GM12878 (cell line): Measurements from ENCODE around the gene TRIM46. TPM values are rescaled to one million over a fixed set of nuclear protein-coding genes. Genes with fewer than 3 reads are reported as not detected.
A peak's percentile ranks its signal among the peaks of the same experiment; 100 is the strongest.

ENCODE experiments used
- ATAC-seq: fragments of 200-7000 bp; cut with Tn5 transposase; 3 replicates; pipeline ENCODE4 v1.9.1; 2020; ENCODE audit warnings: mild to moderate bottlenecking, moderate library complexity
- BruUV-seq: library from RNA; stranded (reverse); fragments of 400-500 nt; replicated peaks from 2 replicates; lab custom pipeline; 2021; lab: Mats Ljungman, UMichigan
- CTCF ChIA-PET: fragments of 300-600 bp; sonication (Branson Sonifier 250); formaldehyde crosslinking; extraction: SDS; loops from one replicate; lab custom pipeline; 2021; ENCODE audit warnings: inconsistent platforms; lab: Yijun Ruan, JAX
- POLR2A ChIA-PET: fragments of 350-600 bp; formaldehyde crosslinking; extraction: SDS; loops from one replicate; lab custom pipeline; 2021; ENCODE audit warnings: inconsistent platforms; lab: Charles Lee
- RAD21 ChIA-PET: fragments of 300-600 bp; sonication (Branson Sonifier 250); formaldehyde crosslinking; loops from one replicate; lab custom pipeline; 2023; ENCODE audit warnings: antibody characterized with exemption; ENCODE audit not compliant: unreplicated experiment; lab: Charles Lee
- SMC1A ChIA-PET: fragments of 300-600 bp; sonication (Branson Sonifier 250); formaldehyde crosslinking; loops from one replicate; lab custom pipeline; 2023; ENCODE audit not compliant: unreplicated experiment, uncharacterized antibody; lab: Charles Lee
- DNase-seq: peaks from one replicate; pipeline ENCODE4 v3.0.0-alpha.2; 2011; ENCODE audit warnings: low read depth, low spot score
- FAIRE-seq: peaks from 3 replicates; lab custom pipeline; 2011; peaks lifted over from hg19 to GRCh38; lab: Jason Lieb, UNC
- H2AFZ ChIP-seq: 2 replicates; pipeline ENCODE4 v1.6.0; 2011; ENCODE audit warnings: low read depth, low read length, control low read depth; ENCODE audit not compliant: control insufficient read depth
- H3K27ac ChIP-seq: 2 replicates; pipeline ENCODE4 v1.5.1; 2011; ENCODE audit warnings: control low read depth; ENCODE audit not compliant: control insufficient read depth, insufficient read depth
- H3K27me3 ChIP-seq, 2 experiments: replicated peaks in 1 of 2; 2 replicates each; pipeline versions ENCODE4 v1.6.0 to v1.6.1; 2011; ENCODE audit warnings: low read length in 1 of 2; ENCODE audit not compliant: control insufficient read depth in 2 of 2, insufficient read depth in 2 of 2
- H3K36me3 ChIP-seq, 2 experiments: 2 replicates each; pipeline ENCODE4 v1.5.1; 2011; ENCODE audit warnings: low read length in 1 of 2; ENCODE audit not compliant: control insufficient read depth in 2 of 2, insufficient read depth in 2 of 2
- H3K4me1 ChIP-seq: 2 replicates; pipeline ENCODE4 v1.6.1; 2011; ENCODE audit warnings: mild to moderate bottlenecking, low read length, moderate library complexity, mixed read lengths; ENCODE audit not compliant: control insufficient read depth, insufficient read depth
- H3K4me2 ChIP-seq: 2 replicates; pipeline ENCODE4 v1.6.0; 2011; ENCODE audit warnings: control low read depth; ENCODE audit not compliant: control insufficient read depth, insufficient read depth
- H3K4me3 ChIP-seq: fragments of 200-600 bp; sonication (generic); 2 replicates; pipeline ENCODE4 v1.5.1; 2016
- H3K79me2 ChIP-seq: 2 replicates; pipeline ENCODE4 v1.6.0; 2011; ENCODE audit warnings: low read length; ENCODE audit not compliant: control insufficient read depth, insufficient read depth
- H3K9ac ChIP-seq: 2 replicates; pipeline ENCODE4 v1.8.0; 2011; ENCODE audit warnings: low read length, control low read depth, mixed read lengths; ENCODE audit not compliant: control insufficient read depth, insufficient read depth
- H3K9me3 ChIP-seq: replicated peaks from 3 replicates; pipeline ENCODE4 v1.5.1; 2011; ENCODE audit warnings: mild to moderate bottlenecking, low read length; ENCODE audit not compliant: control insufficient read depth, insufficient read depth
- H4K20me1 ChIP-seq: 2 replicates; pipeline ENCODE4 v1.6.0; 2011; ENCODE audit not compliant: control insufficient read depth, insufficient read depth
- CHD2 ChIP-seq: IDR thresholded peaks from 2 replicates; pipeline ENCODE4 v1.6.1; 2011; ENCODE audit warnings: low read depth, low read length, improper control_type of control experiment, borderline replicate concordance
- CREB1 ChIP-seq: IDR thresholded peaks from 2 replicates; pipeline ENCODE4 v1.6.1; 2012; ENCODE audit warnings: low read depth, mild to moderate bottlenecking, inconsistent platforms
- CTCF ChIP-seq, 3 experiments: IDR thresholded peaks in 2 of 3; conservative IDR thresholded peaks in 1 of 3; 2 replicates each; pipeline ENCODE4 v1.5.1; 2011; ENCODE audit warnings: low read depth in 3 of 3, low read length in 3 of 3, mild to moderate bottlenecking in 3 of 3, control low read depth in 2 of 3, moderate library complexity in 2 of 3, inconsistent platforms in 1 of 3, mixed read lengths in 1 of 3; ENCODE audit not compliant: control insufficient read depth in 2 of 3, insufficient read depth in 1 of 3; ENCODE audit errors: extremely low read depth in 1 of 3
- ESRRA ChIP-seq: IDR thresholded peaks from 2 replicates; pipeline ENCODE4 v1.6.1; 2012; ENCODE audit warnings: mild to moderate bottlenecking, low read length, improper control_type of control experiment
- MEF2A ChIP-seq: IDR thresholded peaks from 2 replicates; pipeline ENCODE4 v1.6.1; 2011; ENCODE audit warnings: low read depth, mild to moderate bottlenecking, low read length, moderate library complexity; ENCODE audit not compliant: insufficient read depth
- PKNOX1 ChIP-seq: fragments of 450-650 bp; IDR thresholded peaks from 2 replicates; pipeline ENCODE4 v1.6.1; 2016; ENCODE audit warnings: mild to moderate bottlenecking
- RAD21 ChIP-seq: IDR thresholded peaks from 2 replicates; pipeline ENCODE4 v1.6.1; 2011; ENCODE audit warnings: mild to moderate bottlenecking, low read depth, low read length, moderate library complexity; ENCODE audit not compliant: insufficient read depth
- RAD51 ChIP-seq: fragments of 450-650 bp; IDR thresholded peaks from 2 replicates; pipeline ENCODE4 v1.6.1; 2016; ENCODE audit warnings: moderate library complexity, mild to moderate bottlenecking, inconsistent platforms
- RELA ChIP-seq: fragments of 450-650 bp; IDR thresholded peaks from 2 replicates; pipeline ENCODE4 v1.8.0; 2014; ENCODE audit warnings: borderline replicate concordance; ENCODE audit not compliant: partially characterized antibody
- SIN3A ChIP-seq: IDR thresholded peaks from 2 replicates; pipeline ENCODE4 v1.6.1; 2012; ENCODE audit warnings: low read depth, low read length, improper control_type of control experiment
- SKIL ChIP-seq: fragments of 450-650 bp; IDR thresholded peaks from 2 replicates; pipeline ENCODE4 v1.6.1; 2017; ENCODE audit warnings: mild to moderate bottlenecking, low read depth, inconsistent platforms; ENCODE audit not compliant: poor library complexity, severe bottlenecking
- SMARCA5 ChIP-seq: fragments of 450-650 bp; IDR thresholded peaks from 2 replicates; pipeline ENCODE4 v1.6.1; 2017; ENCODE audit warnings: mild to moderate bottlenecking
- TCF3 ChIP-seq: IDR thresholded peaks from 2 replicates; pipeline ENCODE4 v1.6.1; 2012; ENCODE audit warnings: low read depth, mild to moderate bottlenecking, low read length, borderline replicate concordance; ENCODE audit not compliant: insufficient read depth
- USF1 ChIP-seq: IDR thresholded peaks from 2 replicates; pipeline ENCODE4 v1.6.1; 2011; ENCODE audit warnings: borderline replicate concordance, low read depth, mild to moderate bottlenecking, moderate library complexity, mixed read lengths, low read length; ENCODE audit not compliant: insufficient read depth; ENCODE audit errors: extremely low read length
- YY1 ChIP-seq: IDR thresholded peaks from 2 replicates; pipeline ENCODE4 v1.6.1; 2011; ENCODE audit warnings: low read depth, mild to moderate bottlenecking, low read length
- WGBS: methylation state at CpG from one replicate; pipeline ENCODE4 v1.1.6; 2016; ENCODE audit warnings: low lambda C conversion rate; ENCODE audit not compliant: insufficient replicate concordance, insufficient coverage; ENCODE audit errors: missing lambda C conversion rate; 5-methylcytosine and 5-hydroxymethylcytosine counted together
- in situ Hi-C: fragments of 300-500 bp; cut with MboI; formaldehyde crosslinking; loops from 9 replicates; pipeline ENCODE4 v1.14.3; 2018; ENCODE audit warnings: mixed read lengths
- intact Hi-C: fragments of 100-400 bp; cut with micrococcal nuclease; formaldehyde crosslinking; loops from one replicate; pipeline ENCODE4 v1.14.2; 2022; ENCODE audit not compliant: unreplicated experiment
- polyA plus RNA-seq, 11 experiments: library from polyadenylated mRNA; depleted of rRNA in 4 of 11; unstranded in 6 of 11; stranded (reverse) in 5 of 11; fragments of >200 nt; fragmentation: Nextera tagmentation in 4 of 11; fragmentation: Illumina TruSeq in 1 of 11; extraction: Ambion mirVana in 4 of 11; extraction: Trizol in 1 of 11; gene quantifications; 1 replicate in 1 of 11; 2 replicates in 10 of 11; pipeline versions ENCODE4 v1.2.1 to v1.2.3, GENCODE V29; 2011 to 2016; ENCODE audit warnings: inconsistent platforms in 2 of 11, missing spikeins in 2 of 11, low read depth in 1 of 11
- total RNA-seq, 4 experiments: library from RNA; depleted of rRNA in 3 of 4; stranded (reverse); fragments of >200 nt in 3 of 4; fragmentation: Illumina TruSeq in 1 of 4; extraction: Trizol in 1 of 4; gene quantifications; 2 replicates each; pipeline versions ENCODE4 v1.2.1 to v1.2.3, GENCODE V29; 2013 to 2021

Gene TRIM46
- total and polyA plus RNA-seq, 10 of the 15 experiments (the other 5 are each of a cell fraction or from before 2014, with no cell fraction given) = 0.08 to 3.1 (median 0.97) TPM

- no peaks in the 10 kb centered on the region; a peak in 1 of 4 replicates for H3K36me3 ChIP-seq
- WGBS = 1% methylated on average over 7 of the region's 7 CpGs
- SMC1A ChIA-PET = interaction anchor here (0.5 to 6.7 kb wide), 9 partner anchors 15 to 53 kb away, joined by 3 to 89 read pairs (median 7); partner anchors contain the start of genes KRTCAP2, MTX1 and THBS3
- CTCF ChIA-PET = interaction anchor here (0.6 to 7.0 kb wide), 18 partner anchors 11 to 277 kb away, joined by 3 to 154 read pairs (median 10); partner anchors contain the start of genes KRTCAP2, MTX1, SCAMP3 and THBS3
- H2AFZ ChIP-seq = peak overlapping the region; percentile 75
- H3K4me3 ChIP-seq = peak overlapping the region; percentile 67
- H3K4me1 ChIP-seq = peaks cover 36% of the 10 kb centered on the region
- no peak for DNase-seq
- peak overlapping the region; percentile 89 for H3K9ac ChIP-seq
- no peaks in the 10 kb centered on the region for H3K27me3 ChIP-seq
- in situ Hi-C loops (no loop called here), intact Hi-C loops (loop anchor here (1.0 kb wide), 2 partner anchors 19 to 50 kb away; partner anchors contain the start of gene THBS3)
- RAD21 ChIA-PET = interaction anchor here (1.0 to 6.5 kb wide), 11 partner anchors 15 to 135 kb away, joined by 3 to 85 read pairs (median 4); partner anchors contain the start of genes KRTCAP2, MTX1 and THBS3
- peak overlapping the region; percentile 88 for H3K4me2 ChIP-seq
- POLR2A ChIA-PET = interaction anchor here (0.8 to 6.9 kb wide), 9 partner anchors 16 to 82 kb away, joined by 3 to 84 read pairs (median 13); partner anchors contain the start of genes FDPS, KRTCAP2, MTX1 and THBS3
- no peaks in the 10 kb centered on the region for H3K9me3 ChIP-seq
- peak; percentile 70 for ATAC-seq
- no peaks in the 10 kb centered on the region for H4K20me1 ChIP-seq
- FAIRE-seq = peak; percentile 80
- BruUV-seq = no TSS peak
- H3K79me2 ChIP-seq = peaks cover 22% of the 10 kb centered on the region
- peak overlapping the region; percentile 96 for H3K27ac ChIP-seq
- TF ChIP-seq RELA = peak; percentile 38
- TF ChIP-seq PKNOX1 = 0 out of 2 replicates have a peak, but pooled peaks have one; percentile 41
- TF ChIP-seq RAD51 = no peak
- no peak for TF ChIP-seq ESRRA
- TF ChIP-seq SIN3A = peak; percentile 6; the same call in 1 of the 2 replicates
- TF ChIP-seq SMARCA5 = peak; percentile 83; the same call in 1 of the 2 replicates
- TF ChIP-seq TCF3 = no peak
- TF ChIP-seq CREB1 = 0 out of 2 replicates have a peak, but pooled peaks have one; percentile 18
- TF ChIP-seq RAD21 = peak; percentile 75
- TF ChIP-seq CTCF (IDR thresholded peaks at IDR 0.05 in 2 of 3, conservative IDR thresholded peaks at IDR 0.05 in 1 of 3; ENCODE audit: control insufficient read depth in 2 of 3, extremely low read depth in 1 of 3, insufficient read depth in 1 of 3, low read depth in 3 of 3, low read length in 3 of 3) = peak; percentile 64 to 90 (median 68)
- no peak for TF ChIP-seq USF1
- TF ChIP-seq MEF2A = 0 out of 2 replicates have a peak, but pooled peaks have one; percentile 23
- TF ChIP-seq YY1 = peak; percentile 69
- peak; percentile 18 for TF ChIP-seq SKIL
- TF ChIP-seq CHD2 = no peak; the same call in 1 of the 2 replicates
These were observed 52.7 kb downstream of the TRIM46 start for GRCh38 chr1:155226188-155226909.
